Hepatocyte (in vitro differentiated cells): Measurements from ENCODE around the gene TNK2.
"Not testable (repeated sequence)": the region's sequence is repeated elsewhere in the genome, so short reads cannot be mapped to it uniquely, and the experiment has no call there.

Experiments used
- CTCF ChIP-seq: fragments of 200-600 bp; sonication (generic); IDR thresholded peaks from 2 replicates; pipeline ENCODE4 v1.5.1; 2016; ENCODE audit warnings: antibody characterized with exemption, mild to moderate bottlenecking; ENCODE audit not compliant: poor library complexity
- EZH2 ChIP-seq: fragments of 200-600 bp; sonication (generic); IDR thresholded peaks from 2 replicates; pipeline ENCODE4 v1.6.1; 2016; ENCODE audit warnings: antibody characterized with exemption, mild to moderate bottlenecking, borderline replicate concordance
- EZH2phosphoT487 ChIP-seq: fragments of 200-600 bp; sonication (generic); IDR thresholded peaks from one replicate; pipeline ENCODE4 v1.6.1; 2018; ENCODE audit warnings: antibody characterized with exemption, mild to moderate bottlenecking, low read depth, moderate library complexity; ENCODE audit not compliant: unreplicated experiment, severe bottlenecking

- not testable (repeated sequence) for TF ChIP-seq CTCF, EZH2, EZH2phosphoT487
Observed at GRCh38 chr3:195824425-195825190, 83.7 kb downstream of the TNK2 start.
